Erythroblast (primary cell): ENCODE measurements around the gene PRTG.

Experiments used
- GATA1 ChIP-seq: IDR thresholded peaks from 2 replicates; pipeline ENCODE4 v1.6.1; 2011; ENCODE audit warnings: low read depth, mild to moderate bottlenecking, control low read depth, low read length, moderate library complexity
- POLR2A ChIP-seq: IDR thresholded peaks from 2 replicates; pipeline ENCODE4 v1.6.1; 2011; ENCODE audit warnings: mild to moderate bottlenecking, low read length

- TF ChIP-seq POLR2A (no peak), GATA1 (no peak)
Measured at GRCh38 chr15:55599439-55599838, 143.5 kb downstream of the PRTG start.
